Smooth muscle cell (in vitro differentiated cells): ENCODE results near the gene PRLR. TPM values are rescaled to one million over a fixed set of nuclear protein-coding genes. Genes with fewer than 3 reads are reported as not detected.

Source experiments
- DNase-seq: peaks from one replicate; lab custom pipeline; 2025; ENCODE audit not compliant: unreplicated experiment; lab: John Stamatoyannopoulos, UW
- H2AFZ ChIP-seq: fragments of 200-600 bp; sonication (generic); 2 replicates; pipeline ENCODE4 v1.6.0; 2016; ENCODE audit warnings: antibody characterized with exemption, low read depth, mild to moderate bottlenecking
- H3F3A ChIP-seq: fragments of 200-600 bp; sonication (generic); 2 replicates; pipeline ENCODE4 v1.6.0; 2017; ENCODE audit warnings: antibody characterized with exemption, low read depth
- H3K27ac ChIP-seq: fragments of 200-600 bp; sonication (generic); 2 replicates; pipeline ENCODE4 v1.5.1; 2016; ENCODE audit warnings: low read depth, mild to moderate bottlenecking
- H3K27me3 ChIP-seq: fragments of 200-600 bp; sonication (generic); 2 replicates; pipeline ENCODE4 v1.6.1; 2016; ENCODE audit warnings: low read depth, mild to moderate bottlenecking
- H3K36me3 ChIP-seq: fragments of 200-600 bp; sonication (generic); 2 replicates; pipeline ENCODE4 v1.5.1; 2016; ENCODE audit warnings: low read depth
- H3K4me1 ChIP-seq: fragments of 200-600 bp; sonication (generic); 2 replicates; pipeline ENCODE4 v1.5.1; 2016; ENCODE audit warnings: low read depth
- H3K4me2 ChIP-seq: fragments of 200-600 bp; sonication (generic); 2 replicates; pipeline ENCODE4 v1.6.0; 2016; ENCODE audit warnings: mild to moderate bottlenecking
- H3K4me3 ChIP-seq: fragments of 200-600 bp; sonication (generic); 2 replicates; pipeline ENCODE4 v1.5.1; 2016; ENCODE audit warnings: mild to moderate bottlenecking
- H3K79me2 ChIP-seq: fragments of 200-600 bp; sonication (generic); 2 replicates; pipeline ENCODE4 v1.6.0; 2016; ENCODE audit warnings: low read depth, mild to moderate bottlenecking
- H3K9ac ChIP-seq: fragments of 200-600 bp; sonication (generic); 2 replicates; pipeline ENCODE4 v1.6.0; 2016; ENCODE audit warnings: low read depth
- H3K9me3 ChIP-seq: fragments of 200-600 bp; sonication (generic); replicated peaks from 2 replicates; pipeline ENCODE4 v1.5.1; 2016; ENCODE audit warnings: low read depth
- H4K20me1 ChIP-seq: fragments of 200-600 bp; sonication (generic); 2 replicates; pipeline ENCODE4 v1.6.0; 2016; ENCODE audit warnings: low read depth
- WGBS: methylation state at CpG from one replicate; pipeline ENCODE4 v1.1.7; 2016; ENCODE audit warnings: low lambda C conversion rate; 5-methylcytosine and 5-hydroxymethylcytosine counted together
- polyA plus RNA-seq: library from polyadenylated mRNA; unstranded; fragments of >200 nt; fragmentation: Nextera tagmentation; extraction: Ambion mirVana; gene quantifications from 2 replicates; pipeline ENCODE4 v1.2.1, GENCODE V29; 2016
- total RNA-seq: library from RNA; depleted of rRNA; stranded (reverse); fragments of >200 nt; gene quantifications from 2 replicates; pipeline ENCODE4 v1.2.3, GENCODE V29; 2014
- TF ChIP-seq, protein P1 (sequence below): fragments of 200-600 bp; sonication (generic); IDR thresholded peaks from 2 replicates; pipeline ENCODE4 v1.5.1; 2017; ENCODE audit warnings: borderline replicate concordance, mild to moderate bottlenecking, antibody characterized with exemption; ENCODE audit not compliant: insufficient read depth, poor library complexity, severe bottlenecking

The PRLR gene
- total and polyA plus RNA-seq, 2 experiments from 2014 or later, result 2.3 to 47.4 TPM

DNA sequence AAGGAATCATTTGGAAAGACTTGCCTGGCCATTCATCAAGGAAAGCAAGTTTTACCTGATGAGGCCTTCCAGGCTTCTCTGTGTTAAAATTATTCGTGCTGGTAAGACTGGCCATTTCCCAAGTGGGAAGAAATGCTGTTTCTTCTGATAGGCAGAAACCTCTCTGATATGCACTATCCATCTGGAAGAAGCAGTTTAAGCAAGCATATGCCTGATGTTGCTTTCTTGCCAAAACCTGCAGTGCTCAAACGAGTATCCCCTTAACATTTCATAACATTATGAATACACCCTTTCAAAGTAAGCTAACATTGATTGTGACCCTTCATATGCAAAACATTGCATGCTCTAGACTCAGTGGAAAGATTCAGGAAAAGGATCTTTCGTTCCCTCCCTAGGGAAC lies 36.0 kb upstream of the PRLR start:
- Histone ChIP-seq H3K27me3 (no peaks in the 10 kb centered on the region), H3K36me3 (no peaks in the 10 kb centered on the region), H3K4me3 (no peak overlapping the region), H3K27ac (no peak overlapping the region), H3K79me2 (no peaks in the 10 kb centered on the region), H3F3A (no peaks in the 10 kb centered on the region), H4K20me1 (no peaks in the 10 kb centered on the region), H3K9ac (no peak overlapping the region), H2AFZ (no peak overlapping the region), H3K9me3 (no peaks in the 10 kb centered on the region), H3K4me2 (no peak overlapping the region), H3K4me1 (no peaks in the 10 kb centered on the region)
- TF ChIP-seq, protein P1, sequence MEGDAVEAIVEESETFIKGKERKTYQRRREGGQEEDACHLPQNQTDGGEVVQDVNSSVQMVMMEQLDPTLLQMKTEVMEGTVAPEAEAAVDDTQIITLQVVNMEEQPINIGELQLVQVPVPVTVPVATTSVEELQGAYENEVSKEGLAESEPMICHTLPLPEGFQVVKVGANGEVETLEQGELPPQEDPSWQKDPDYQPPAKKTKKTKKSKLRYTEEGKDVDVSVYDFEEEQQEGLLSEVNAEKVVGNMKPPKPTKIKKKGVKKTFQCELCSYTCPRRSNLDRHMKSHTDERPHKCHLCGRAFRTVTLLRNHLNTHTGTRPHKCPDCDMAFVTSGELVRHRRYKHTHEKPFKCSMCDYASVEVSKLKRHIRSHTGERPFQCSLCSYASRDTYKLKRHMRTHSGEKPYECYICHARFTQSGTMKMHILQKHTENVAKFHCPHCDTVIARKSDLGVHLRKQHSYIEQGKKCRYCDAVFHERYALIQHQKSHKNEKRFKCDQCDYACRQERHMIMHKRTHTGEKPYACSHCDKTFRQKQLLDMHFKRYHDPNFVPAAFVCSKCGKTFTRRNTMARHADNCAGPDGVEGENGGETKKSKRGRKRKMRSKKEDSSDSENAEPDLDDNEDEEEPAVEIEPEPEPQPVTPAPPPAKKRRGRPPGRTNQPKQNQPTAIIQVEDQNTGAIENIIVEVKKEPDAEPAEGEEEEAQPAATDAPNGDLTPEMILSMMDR, result no peak
- DNase-seq, result no peak
- 77% methylated on average over 3 of the region's 3 CpGs for WGBS

DNA sequence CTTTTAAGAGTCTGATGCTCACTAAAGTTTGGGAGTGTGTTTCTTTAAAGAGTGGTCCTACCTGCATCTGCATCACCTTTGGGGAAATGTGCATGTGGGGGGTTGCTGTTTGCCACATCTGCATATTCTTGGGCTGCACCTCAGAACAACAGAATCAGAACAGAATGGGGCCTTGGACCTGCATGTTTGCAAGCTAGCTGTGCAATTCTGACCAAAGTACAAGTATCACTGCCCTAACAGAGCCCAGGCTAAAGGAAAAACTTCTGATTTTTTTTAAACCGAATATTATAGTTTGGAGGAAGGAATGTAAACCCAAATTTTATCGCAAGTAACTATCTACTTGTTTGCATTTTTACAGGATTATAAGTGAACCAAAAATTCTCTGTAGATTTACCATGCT lies 34.2 kb upstream of the PRLR start:
- H3K27me3 ChIP-seq, result no peaks in the 10 kb centered on the region
- no peak for DNase-seq
- no peak overlapping the region for H3K27ac ChIP-seq
- TF ChIP-seq, protein P1, result no peak
- H3K36me3 ChIP-seq, result no peaks in the 10 kb centered on the region
- H4K20me1 ChIP-seq, result no peaks in the 10 kb centered on the region
- H3K9me3 ChIP-seq, result no peaks in the 10 kb centered on the region
- no peaks in the 10 kb centered on the region for H3K79me2 ChIP-seq
- no peaks in the 10 kb centered on the region for H3K4me1 ChIP-seq
- no peak overlapping the region for H3K9ac ChIP-seq
- H3K4me3 ChIP-seq, result no peak overlapping the region
- no peak overlapping the region for H3K4me2 ChIP-seq
- 90% methylated on average over 2 of the region's 2 CpGs for WGBS
- no peaks in the 10 kb centered on the region for H3F3A ChIP-seq
- H2AFZ ChIP-seq, result no peak overlapping the region

- no peak overlapping the region for H2AFZ ChIP-seq
- TF ChIP-seq, protein P1, result no peak
- H3K4me3 ChIP-seq, result no peak overlapping the region
- H3K9ac ChIP-seq, result no peak overlapping the region
- H3K9me3 ChIP-seq, result no peaks in the 10 kb centered on the region
- H3K36me3 ChIP-seq, result no peaks in the 10 kb centered on the region
- DNase-seq, result no peak
- 87% methylated on average over 2 of the region's 2 CpGs for WGBS
- no peaks in the 10 kb centered on the region for H4K20me1 ChIP-seq
- H3K79me2 ChIP-seq, result no peaks in the 10 kb centered on the region
- H3K27me3 ChIP-seq, result no peaks in the 10 kb centered on the region
- H3K4me1 ChIP-seq, result no peaks in the 10 kb centered on the region
- H3F3A ChIP-seq, result no peaks in the 10 kb centered on the region
- H3K4me2 ChIP-seq, result no peak overlapping the region
- no peak overlapping the region for H3K27ac ChIP-seq
Observed at GRCh38 chr5:35263266-35263877, 33.1 kb upstream of the PRLR start.

- no peaks in the 10 kb centered on the region for H4K20me1 ChIP-seq
- H2AFZ ChIP-seq, result no peak overlapping the region
- H3K9ac ChIP-seq, result no peak overlapping the region
- H3K27me3 ChIP-seq, result no peaks in the 10 kb centered on the region
- no peaks in the 10 kb centered on the region for H3K79me2 ChIP-seq
- no peak for DNase-seq
- no peaks in the 10 kb centered on the region for H3K9me3 ChIP-seq
- H3K4me3 ChIP-seq, result no peak overlapping the region
- no peak overlapping the region for H3K4me2 ChIP-seq
- TF ChIP-seq, protein P1, result no peak
- WGBS, result 98% methylated on average over 3 of the region's 3 CpGs
- no peaks in the 10 kb centered on the region for H3K36me3 ChIP-seq
- H3K4me1 ChIP-seq, result no peaks in the 10 kb centered on the region
- no peaks in the 10 kb centered on the region for H3F3A ChIP-seq
- H3K27ac ChIP-seq, result no peak overlapping the region
Observed at GRCh38 chr5:35253582-35253981, 23.3 kb upstream of the PRLR start.
